Natural killer cell (primary cell): Measurements from ENCODE around the gene PCGF2. TPM values are rescaled to one million over a fixed set of nuclear protein-coding genes. Genes with fewer than 3 reads are reported as not detected.

Source experiments
- ATAC-seq, 3 donors: fragments of 150-1000 bp in 2 of 3; fragments of 200-7000 bp in 1 of 3; cut with Tn5 transposase; 1 replicate in 1 of 3; 2 replicates in 2 of 3; pipeline ENCODE4 v1.10.0; 2021; ENCODE audit warnings: mild to moderate bottlenecking in 2 of 3, moderate library complexity in 2 of 3
- DNase-seq, 2 donors: peaks; one replicate each; pipeline versions ENCODE4 v3.0.0 to v3.0.0-alpha.2; 2013 to 2021; ENCODE audit warnings: mixed read lengths in 1 of 2
- H3K27ac ChIP-seq: one replicate; pipeline ENCODE4 v1.5.1; 2013; ENCODE audit warnings: mild to moderate bottlenecking, low read length
- H3K27me3 ChIP-seq: one replicate; pipeline ENCODE4 v1.6.1; 2013; ENCODE audit warnings: low read length; ENCODE audit not compliant: control insufficient read depth, insufficient read depth
- H3K36me3 ChIP-seq: one replicate; pipeline ENCODE4 v1.6.1; 2013; ENCODE audit warnings: low read length; ENCODE audit not compliant: control insufficient read depth, insufficient read depth
- H3K4me1 ChIP-seq: one replicate; pipeline ENCODE4 v1.6.1; 2013; ENCODE audit warnings: low read length; ENCODE audit not compliant: control insufficient read depth, insufficient read depth
- H3K4me3 ChIP-seq: one replicate; pipeline ENCODE4 v1.5.1; 2013; ENCODE audit warnings: low read length
- H3K9me3 ChIP-seq: one replicate; pipeline ENCODE4 v1.6.1; 2013; ENCODE audit warnings: low read length; ENCODE audit not compliant: control insufficient read depth, insufficient read depth
- H3K27ac Mint-ChIP-seq, 2 donors: one replicate each; pipeline ENCODE4 v1.8.0; 2022; ENCODE audit warnings: mild to moderate bottlenecking in 2 of 2, mixed read lengths in 2 of 2, moderate library complexity in 1 of 2
- H3K27me3 Mint-ChIP-seq, 2 donors: one replicate each; pipeline ENCODE4 v1.8.0; 2022; ENCODE audit warnings: low read depth in 2 of 2, mixed read lengths in 2 of 2
- H3K36me3 Mint-ChIP-seq: one replicate; pipeline ENCODE4 v1.8.0; 2022; ENCODE audit warnings: mixed read lengths
- H3K4me1 Mint-ChIP-seq, 2 donors: one replicate each; pipeline ENCODE4 v1.8.0; 2022; ENCODE audit warnings: mixed read lengths in 2 of 2
- H3K4me3 Mint-ChIP-seq: one replicate; pipeline ENCODE4 v1.8.0; 2022; ENCODE audit warnings: mild to moderate bottlenecking, moderate library complexity, mixed read lengths
- H3K9me3 Mint-ChIP-seq, 2 donors: one replicate each; pipeline ENCODE4 v1.8.0; 2022; ENCODE audit warnings: mixed read lengths in 2 of 2
- WGBS: methylation state at CpG from one replicate; pipeline ENCODE4 v1.1.7; 2013; ENCODE audit warnings: missing lambda C conversion rate; ENCODE audit not compliant: insufficient coverage; 5-methylcytosine and 5-hydroxymethylcytosine counted together
- intact Hi-C: fragments of 100-400 bp; cut with micrococcal nuclease; formaldehyde crosslinking; loops from one replicate; pipeline ENCODE4 v1.14.2; 2022
- total RNA-seq, 4 donors: library from RNA; stranded (reverse); fragments of 120-200 nt in 1 of 4; gene quantifications; one replicate each; pipeline versions ENCODE4 v1.2.3 to v1.2.4, GENCODE V29; 2013 to 2022
- TF ChIP-seq, protein P1 (sequence below): fragments of 200-600 bp; IDR thresholded peaks from one replicate; pipeline ENCODE4 v1.8.0; 2022; ENCODE audit warnings: antibody characterized with exemption

PCGF2 gene
- total RNA-seq, 3 donors from 2014 or later (not counting 1 experiment from before 2014, with no cell fraction given), result 0.12 TPM; not detected in 2

DNA sequence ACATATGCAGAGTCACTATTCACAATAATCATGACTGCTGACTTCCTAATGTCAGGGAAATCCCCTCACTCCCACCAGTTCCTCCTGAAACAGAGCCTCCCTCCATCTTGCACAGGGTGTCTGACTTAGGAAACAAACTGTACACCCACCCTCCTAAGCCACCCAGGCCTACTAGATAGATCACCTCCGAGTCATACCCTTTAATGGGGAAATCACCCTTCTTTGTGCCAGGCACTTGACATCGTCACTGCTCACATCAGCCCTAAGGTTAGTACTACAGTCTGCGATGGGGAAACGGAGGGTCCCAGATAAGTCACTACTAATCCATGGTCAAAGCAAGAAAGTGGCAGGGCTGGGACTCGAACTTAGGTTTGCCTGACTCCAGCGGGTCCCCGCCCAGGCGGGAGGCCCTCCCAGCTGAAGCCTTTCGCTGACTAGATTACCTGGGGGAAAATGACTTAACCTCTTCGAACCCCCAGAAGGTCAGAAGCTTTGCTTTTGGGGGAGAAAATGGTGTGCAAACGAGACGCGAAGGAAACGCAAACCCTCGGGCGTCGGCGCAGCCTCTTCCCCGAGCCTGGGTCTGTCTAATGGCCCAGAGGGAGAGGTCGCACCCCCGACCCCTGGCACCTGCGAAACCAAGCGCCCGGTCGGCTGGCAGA is 46.5 kb downstream of the PCGF2 start:
- H3K4me1 ChIP-seq, result peaks cover 50% of the 10 kb centered on the region
- ATAC-seq (peak; percentile 53 to 73 (median 57)), DNase-seq (peak; percentile 68 to 92)
- H3K27ac ChIP-seq, result peak overlapping the region; percentile 95
- no peaks in the 10 kb centered on the region for H3K27me3 ChIP-seq
- H3K9me3 ChIP-seq, result no peaks in the 10 kb centered on the region
- Mint-ChIP-seq H3K4me3 (peak overlapping the region; percentile 90), H3K9me3 (no peaks in the 10 kb centered on the region), H3K27me3 (no peaks in the 10 kb centered on the region), H3K36me3 (no peaks in the 10 kb centered on the region), H3K27ac (peak overlapping the region; percentile 98 to 100), H3K4me1 (peaks cover 43 to 72% of the 10 kb centered on the region in 2 donors)
- TF ChIP-seq, protein P1, sequence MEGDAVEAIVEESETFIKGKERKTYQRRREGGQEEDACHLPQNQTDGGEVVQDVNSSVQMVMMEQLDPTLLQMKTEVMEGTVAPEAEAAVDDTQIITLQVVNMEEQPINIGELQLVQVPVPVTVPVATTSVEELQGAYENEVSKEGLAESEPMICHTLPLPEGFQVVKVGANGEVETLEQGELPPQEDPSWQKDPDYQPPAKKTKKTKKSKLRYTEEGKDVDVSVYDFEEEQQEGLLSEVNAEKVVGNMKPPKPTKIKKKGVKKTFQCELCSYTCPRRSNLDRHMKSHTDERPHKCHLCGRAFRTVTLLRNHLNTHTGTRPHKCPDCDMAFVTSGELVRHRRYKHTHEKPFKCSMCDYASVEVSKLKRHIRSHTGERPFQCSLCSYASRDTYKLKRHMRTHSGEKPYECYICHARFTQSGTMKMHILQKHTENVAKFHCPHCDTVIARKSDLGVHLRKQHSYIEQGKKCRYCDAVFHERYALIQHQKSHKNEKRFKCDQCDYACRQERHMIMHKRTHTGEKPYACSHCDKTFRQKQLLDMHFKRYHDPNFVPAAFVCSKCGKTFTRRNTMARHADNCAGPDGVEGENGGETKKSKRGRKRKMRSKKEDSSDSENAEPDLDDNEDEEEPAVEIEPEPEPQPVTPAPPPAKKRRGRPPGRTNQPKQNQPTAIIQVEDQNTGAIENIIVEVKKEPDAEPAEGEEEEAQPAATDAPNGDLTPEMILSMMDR, result no peak
- H3K36me3 ChIP-seq, result no peaks in the 10 kb centered on the region
- intact Hi-C loops, result loop anchor here (1.0 to 10.0 kb wide), 4 partner anchors 25 to 171 kb away; partner anchors contain the start of genes LASP1 and PSMB3
- peak overlapping the region; percentile 69 for H3K4me3 ChIP-seq
- 2% methylated on average over 25 of the region's 25 CpGs for WGBS

DNA sequence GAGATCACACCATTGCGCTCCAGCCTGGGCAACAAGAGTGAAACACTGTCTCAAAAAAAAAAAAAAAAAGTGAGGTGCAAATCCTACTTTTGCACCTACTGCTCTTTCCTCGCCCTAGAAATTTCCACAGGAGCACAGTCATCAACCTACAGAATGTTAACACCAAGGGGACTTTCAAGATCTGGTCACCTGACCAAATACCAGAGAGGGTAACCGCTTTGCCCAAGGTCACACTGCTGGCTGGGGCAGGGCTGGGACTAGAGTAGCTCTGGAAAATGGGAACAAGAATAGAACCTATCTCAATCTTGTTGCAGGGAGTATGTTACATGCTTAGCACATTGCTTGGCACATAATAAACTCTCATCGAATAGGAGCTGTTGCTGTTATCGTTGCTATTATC is 49.4 kb downstream of the PCGF2 start:
- Mint-ChIP-seq H3K36me3 (no peaks in the 10 kb centered on the region), H3K27ac (peak overlapping the region in 1 of 2 donors; percentile 70), H3K4me1 (peaks cover 26 to 55% of the 10 kb centered on the region in 2 donors), H3K9me3 (no peaks in the 10 kb centered on the region), H3K4me3 (no peak overlapping the region), H3K27me3 (no peaks in the 10 kb centered on the region)
- H3K27ac ChIP-seq, result no peak overlapping the region
- DNase-seq (no peak), ATAC-seq (no peak)
- intact Hi-C loops, result no loop called here
- no peaks in the 10 kb centered on the region for H3K36me3 ChIP-seq
- no peaks in the 10 kb centered on the region for H3K27me3 ChIP-seq
- no peaks in the 10 kb centered on the region for H3K9me3 ChIP-seq
- H3K4me1 ChIP-seq, result peaks cover 34% of the 10 kb centered on the region
- WGBS, result 91% methylated on average over 5 of the region's 5 CpGs
- TF ChIP-seq, protein P1, result no peak
- no peak overlapping the region for H3K4me3 ChIP-seq

DNA sequence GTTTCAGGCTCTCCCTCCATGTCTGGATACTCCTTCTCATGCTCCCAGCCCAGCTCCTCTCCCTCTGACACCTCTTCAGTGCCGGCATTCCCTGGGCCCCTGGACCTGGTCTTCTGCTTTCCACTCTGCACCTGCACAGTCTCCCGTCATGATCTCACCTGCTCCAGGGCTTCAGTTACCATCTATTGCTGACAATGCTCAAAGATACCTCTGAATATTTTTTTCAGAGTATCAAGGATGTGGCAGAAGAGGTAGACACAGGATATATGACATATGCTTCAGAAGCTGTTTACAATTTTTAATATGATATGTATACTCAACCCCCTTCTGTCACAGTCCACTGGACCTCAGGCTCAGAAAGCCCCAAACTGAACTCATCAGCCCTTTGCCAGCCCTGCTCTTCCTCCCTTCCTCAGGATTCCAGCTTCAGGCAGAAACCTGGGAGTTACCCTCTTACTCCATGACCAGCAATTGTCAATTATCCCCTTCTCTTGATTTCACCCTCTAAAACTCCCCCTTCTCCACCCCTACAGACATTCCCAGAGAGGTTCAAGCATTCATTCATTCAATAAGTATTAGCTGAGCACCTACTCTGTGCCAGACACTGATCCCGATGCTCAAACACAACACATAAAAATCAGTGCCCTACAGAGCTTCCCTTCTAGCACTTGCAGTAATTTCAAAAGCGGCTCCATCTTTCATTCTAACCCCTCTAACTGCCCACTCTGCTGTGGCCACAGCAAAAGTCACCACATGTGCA is 50.9 kb downstream of the PCGF2 start:
- peaks cover 0 to 3% of the 10 kb centered on the region in 2 donors for H3K27me3 Mint-ChIP-seq
- Histone ChIP-seq H3K27ac (no peak overlapping the region), H3K4me3 (no peak overlapping the region), H3K9me3 (no peaks in the 10 kb centered on the region), H3K27me3 (no peaks in the 10 kb centered on the region), H3K4me1 (peaks cover 20% of the 10 kb centered on the region), H3K36me3 (no peaks in the 10 kb centered on the region)
- WGBS, result 89% methylated on average over 4 of the region's 4 CpGs
- peaks cover 22 to 40% of the 10 kb centered on the region in 2 donors for H3K4me1 Mint-ChIP-seq
- H3K27ac Mint-ChIP-seq, result peak overlapping the region; percentile 71 to 81
- no peak for DNase-seq
- TF ChIP-seq, protein P1, result no peak
- H3K9me3 Mint-ChIP-seq, result no peaks in the 10 kb centered on the region
- H3K36me3 Mint-ChIP-seq, result no peaks in the 10 kb centered on the region
- ATAC-seq, result no peak
- H3K4me3 Mint-ChIP-seq, result no peak overlapping the region
- intact Hi-C loops, result no loop called here
